GM15510 (cell line): Measurements from ENCODE around the gene UBAC1.

ENCODE experiments used
- POLR2A ChIP-seq: IDR thresholded peaks from 3 replicates; pipeline ENCODE4 v1.6.1; 2011; ENCODE audit warnings: borderline replicate concordance; ENCODE audit not compliant: insufficient read length; ENCODE audit errors: extremely low read depth

UBAC1 gene

DNA sequence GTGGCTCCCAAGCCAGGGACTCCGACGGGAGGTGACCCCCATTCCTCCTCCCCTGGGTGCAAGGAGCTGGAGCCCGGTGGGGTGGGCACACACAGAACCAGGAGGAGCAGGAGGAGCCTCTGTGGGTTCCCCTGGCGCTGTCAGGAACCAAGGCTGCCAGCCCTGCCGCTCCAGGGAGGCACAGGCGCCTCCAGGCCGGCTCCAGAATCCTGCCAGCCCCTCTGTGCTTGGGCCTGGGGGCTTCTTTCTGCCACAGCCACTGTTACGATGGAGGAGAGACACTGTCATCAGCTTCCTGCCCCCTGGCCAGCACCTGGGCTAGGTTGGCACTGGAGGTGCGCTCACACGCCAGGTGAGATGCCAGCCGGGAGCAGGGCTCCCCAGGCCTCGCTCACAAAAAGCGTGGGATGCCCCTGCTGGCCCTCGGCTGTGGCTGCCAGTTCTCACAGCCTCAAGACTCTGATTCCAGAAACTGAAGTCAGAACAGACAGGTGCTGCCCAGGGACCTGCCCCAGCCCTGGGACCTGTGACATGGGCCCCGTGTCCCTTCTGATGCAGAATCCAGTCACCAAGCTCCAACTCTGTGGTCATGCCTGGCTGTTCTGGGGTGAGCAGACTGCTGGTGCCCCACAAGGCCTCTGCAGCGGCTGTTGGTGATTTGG is 37.4 kb upstream of the UBAC1 start:
- no peak for TF ChIP-seq POLR2A

DNA sequence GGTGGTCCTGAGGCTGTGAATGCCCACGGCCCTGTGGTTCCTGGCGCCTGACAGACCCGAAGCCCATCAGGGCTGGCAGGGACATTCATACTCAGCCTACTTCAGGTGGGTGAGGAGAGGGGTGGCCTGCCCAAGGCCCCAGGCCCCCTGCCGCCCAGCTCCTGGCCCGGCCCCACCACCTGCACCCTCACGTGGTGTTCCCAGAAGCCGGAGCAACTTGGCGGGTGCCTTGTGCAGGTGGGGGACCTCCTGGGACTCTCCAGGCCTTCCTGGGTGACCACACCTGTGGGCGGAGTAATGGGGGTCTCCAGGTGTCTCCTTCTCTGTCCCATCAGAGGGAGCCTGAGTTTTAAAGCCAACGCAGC is 36.8 kb upstream of the UBAC1 start:
- TF ChIP-seq POLR2A = no peak

DNA sequence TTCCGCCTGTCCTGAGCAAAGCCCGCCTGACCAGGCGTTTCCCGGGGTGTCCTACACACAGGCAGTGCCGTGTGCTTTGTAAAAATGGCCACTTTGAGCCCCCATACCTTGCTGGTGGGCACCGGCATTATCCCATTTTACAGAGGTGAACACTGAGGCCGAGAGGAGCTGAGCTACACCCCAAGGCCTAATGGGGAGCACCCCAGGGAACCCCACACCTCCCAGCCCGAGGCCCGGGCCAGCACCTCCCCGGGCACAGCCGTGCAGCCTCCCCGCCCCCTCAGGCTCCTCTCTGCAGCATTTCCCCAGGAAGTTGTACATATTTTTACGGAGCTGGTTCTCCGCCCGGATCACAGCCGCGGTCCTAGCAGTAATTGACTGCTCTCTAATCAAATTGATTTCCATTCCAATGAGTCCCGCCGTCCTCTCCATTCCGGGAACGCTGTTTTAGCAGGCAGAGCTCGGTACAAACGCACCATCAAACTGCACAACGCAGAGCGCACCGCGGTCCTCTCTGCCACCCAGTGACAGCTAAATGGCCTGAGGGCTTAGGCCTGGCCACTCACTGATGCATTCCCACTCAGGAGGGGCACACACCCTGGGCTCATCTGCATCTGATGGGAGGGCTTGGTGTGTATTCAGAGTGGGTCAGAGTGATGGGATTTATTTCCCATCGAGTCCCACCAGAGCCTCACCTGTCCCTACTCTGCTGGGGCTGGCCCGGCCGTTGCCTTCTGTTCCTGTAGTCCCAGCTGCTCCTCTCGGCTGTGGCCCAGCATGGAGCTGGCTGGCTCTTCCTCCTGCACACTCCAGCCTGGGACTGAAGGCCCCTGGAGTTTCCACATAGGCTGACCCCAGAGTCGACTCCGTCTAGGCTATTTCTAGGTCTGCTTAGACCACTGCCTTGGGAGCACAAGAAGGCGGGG is 36.2 kb upstream of the UBAC1 start:
- no peak for TF ChIP-seq POLR2A

DNA sequence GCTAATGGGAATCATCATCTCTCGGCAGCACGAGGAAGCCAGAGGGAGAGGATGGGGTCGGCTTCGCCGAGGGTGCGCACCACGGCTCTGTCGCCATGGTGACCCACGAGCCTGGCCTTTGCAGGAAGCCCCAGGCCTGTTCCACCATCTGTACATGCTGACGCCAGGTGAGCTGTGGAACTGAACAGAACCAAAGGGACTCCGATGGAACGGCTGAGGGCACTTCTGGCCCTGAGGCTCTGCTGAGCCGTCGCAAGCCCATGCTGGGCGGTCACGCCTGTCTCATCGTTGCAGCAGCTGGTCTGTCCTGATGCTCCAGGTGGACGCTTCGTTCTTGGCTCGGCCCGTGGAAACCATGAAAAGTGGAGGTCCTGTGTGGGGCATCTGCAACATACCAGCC is 34.6 kb upstream of the UBAC1 start:
- TF ChIP-seq POLR2A = no peak

DNA sequence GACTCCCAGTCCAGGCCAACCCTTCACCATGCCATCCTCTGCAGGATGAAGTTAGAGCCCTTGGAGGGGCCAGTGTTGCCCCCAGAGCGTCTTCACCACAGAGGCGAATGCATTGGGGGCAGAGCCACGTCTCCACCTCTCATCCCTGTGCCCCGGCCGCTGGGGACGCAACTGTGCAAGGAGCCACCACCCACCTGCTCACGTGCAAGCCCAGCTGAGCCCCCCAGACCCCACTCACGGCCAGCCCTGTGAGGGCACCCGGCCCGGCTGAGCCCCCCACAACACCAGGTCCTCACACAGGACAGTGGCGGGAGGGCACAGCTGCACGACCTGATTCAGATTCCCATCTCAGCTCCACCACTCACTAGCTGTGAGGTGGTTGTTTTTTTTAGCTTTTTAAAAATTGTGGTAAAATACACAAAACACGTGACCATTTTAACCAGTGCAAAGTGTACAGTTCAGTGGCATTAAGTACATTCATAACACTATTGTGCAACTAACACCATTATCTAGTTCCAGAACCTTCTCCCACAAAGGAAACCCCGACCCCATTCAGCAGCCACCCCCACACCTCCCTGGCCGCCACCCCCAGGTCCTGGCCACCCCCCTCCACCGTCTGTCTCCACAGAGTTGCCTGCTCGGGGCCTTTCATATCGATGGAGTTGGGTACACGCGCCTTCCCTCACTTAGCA is 33.5 kb upstream of the UBAC1 start:
- no peak for TF ChIP-seq POLR2A

DNA sequence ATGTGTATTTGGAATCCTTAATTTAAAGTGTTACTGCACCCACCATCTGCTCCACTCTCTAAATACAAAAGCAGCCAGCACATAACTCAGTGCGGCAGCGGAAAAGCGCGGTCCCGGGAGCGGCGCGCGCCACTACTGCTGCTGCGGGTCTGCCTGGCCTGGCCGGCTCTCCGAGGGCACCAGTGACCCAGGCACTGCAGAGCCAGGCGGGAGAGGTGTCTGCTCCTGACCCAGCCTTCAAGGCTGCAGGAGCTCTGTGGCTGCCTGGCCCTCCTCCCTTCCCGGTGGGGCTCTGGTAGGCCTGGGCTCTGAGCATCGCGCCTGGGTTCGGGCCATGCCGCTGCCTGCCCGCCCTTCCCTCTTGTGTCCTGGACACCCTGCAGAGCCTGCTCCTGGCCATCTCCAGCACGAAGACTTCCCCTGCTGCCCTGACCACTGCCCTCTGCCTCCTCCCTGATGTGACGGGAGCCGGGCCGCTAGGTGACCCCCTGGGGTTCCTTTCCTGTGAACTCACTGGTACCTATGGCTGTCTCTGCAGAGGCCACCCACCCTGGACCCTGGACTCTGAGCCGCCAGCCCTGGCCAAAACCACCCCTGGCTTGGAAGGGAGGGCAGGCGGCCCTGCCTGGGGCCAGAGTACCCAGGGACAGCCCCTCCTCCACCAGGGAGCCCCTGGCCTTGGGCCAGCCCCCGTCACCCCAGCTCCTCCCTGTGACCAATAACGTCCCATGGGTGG is 32.8 kb upstream of the UBAC1 start:
- no peak for TF ChIP-seq POLR2A

DNA sequence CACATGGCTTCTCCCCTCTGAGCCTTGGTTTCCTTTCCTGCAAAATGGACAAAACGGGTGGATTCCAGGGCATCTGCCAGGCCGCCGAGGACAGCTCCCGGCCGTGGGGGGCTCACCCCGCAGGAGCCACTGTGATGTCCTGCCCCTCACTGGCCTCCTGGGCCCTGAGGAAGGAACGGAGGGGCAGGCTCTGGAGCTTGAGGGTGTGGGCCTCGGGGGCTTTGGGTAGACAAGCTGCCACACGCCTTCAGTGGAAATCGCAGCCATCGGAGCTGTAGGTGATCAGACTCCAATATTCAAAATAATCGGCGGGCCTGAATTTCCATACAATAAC is 32.2 kb upstream of the UBAC1 start:
- TF ChIP-seq POLR2A = no peak

DNA sequence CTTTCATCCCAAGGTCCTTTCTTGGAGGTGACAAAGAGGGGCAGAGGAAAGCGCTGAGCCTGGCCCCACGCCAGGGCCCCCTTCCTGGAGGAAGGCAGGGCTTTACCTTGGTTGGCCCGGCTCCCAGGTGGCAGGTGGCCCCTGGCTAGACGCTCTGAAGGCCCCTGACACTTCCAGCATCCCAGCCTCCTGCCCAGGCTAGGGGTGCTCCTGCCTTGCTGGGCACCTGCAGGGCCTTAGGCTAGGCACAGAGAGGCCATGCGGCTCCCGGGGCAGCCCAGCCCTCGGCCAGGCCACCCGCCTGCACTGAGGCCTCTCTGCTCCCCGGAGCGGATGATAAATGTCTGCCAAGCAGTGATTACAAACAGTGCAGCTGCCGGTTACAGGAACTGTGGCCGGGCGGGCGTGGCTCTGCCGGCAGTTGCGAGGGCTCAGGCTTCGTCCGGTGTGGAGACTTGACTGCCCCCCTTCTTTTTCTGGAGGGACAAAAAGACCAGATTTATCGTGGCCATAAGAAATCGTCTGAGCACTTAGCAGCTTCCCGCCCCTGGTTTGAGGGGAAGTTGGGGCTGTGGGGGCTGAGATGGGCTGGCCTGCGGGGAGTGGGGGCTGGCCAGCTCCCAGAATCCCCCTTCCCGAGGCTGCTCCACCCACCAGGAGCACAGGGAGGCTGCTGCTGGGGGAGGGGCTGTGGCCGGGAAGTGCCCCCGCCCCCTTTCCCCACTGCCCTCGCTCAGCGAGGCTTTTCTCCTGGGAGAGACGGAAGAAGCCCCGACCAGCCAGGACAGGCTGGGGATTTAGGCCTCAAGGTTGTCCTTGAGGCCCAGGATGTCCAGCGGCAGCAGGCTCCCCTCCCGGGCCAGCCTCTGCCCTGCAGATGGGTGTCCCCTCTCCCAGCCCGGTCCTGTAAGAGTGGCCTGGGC is 31.6 kb upstream of the UBAC1 start:
- no peak for TF ChIP-seq POLR2A

DNA sequence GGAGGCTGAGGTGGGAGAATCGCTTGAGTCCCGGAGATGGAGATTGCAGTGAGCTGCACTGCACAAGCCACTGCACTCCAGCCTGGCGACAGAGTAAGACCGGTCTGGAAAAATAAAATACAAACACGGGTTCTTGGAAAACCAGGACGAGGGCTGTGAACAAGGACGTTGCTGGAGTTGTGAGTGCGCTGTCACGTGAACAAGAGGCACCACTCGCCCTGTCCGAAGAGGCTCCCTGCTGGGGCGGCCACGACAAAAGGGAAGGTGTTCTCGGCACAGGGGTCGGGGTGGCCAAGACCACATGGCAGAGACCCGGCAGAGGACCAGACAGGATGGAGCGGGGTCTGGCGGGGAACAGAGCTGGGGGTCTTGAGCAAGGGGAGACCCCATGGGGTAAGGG is 30.6 kb upstream of the UBAC1 start:
- no peak for TF ChIP-seq POLR2A

DNA sequence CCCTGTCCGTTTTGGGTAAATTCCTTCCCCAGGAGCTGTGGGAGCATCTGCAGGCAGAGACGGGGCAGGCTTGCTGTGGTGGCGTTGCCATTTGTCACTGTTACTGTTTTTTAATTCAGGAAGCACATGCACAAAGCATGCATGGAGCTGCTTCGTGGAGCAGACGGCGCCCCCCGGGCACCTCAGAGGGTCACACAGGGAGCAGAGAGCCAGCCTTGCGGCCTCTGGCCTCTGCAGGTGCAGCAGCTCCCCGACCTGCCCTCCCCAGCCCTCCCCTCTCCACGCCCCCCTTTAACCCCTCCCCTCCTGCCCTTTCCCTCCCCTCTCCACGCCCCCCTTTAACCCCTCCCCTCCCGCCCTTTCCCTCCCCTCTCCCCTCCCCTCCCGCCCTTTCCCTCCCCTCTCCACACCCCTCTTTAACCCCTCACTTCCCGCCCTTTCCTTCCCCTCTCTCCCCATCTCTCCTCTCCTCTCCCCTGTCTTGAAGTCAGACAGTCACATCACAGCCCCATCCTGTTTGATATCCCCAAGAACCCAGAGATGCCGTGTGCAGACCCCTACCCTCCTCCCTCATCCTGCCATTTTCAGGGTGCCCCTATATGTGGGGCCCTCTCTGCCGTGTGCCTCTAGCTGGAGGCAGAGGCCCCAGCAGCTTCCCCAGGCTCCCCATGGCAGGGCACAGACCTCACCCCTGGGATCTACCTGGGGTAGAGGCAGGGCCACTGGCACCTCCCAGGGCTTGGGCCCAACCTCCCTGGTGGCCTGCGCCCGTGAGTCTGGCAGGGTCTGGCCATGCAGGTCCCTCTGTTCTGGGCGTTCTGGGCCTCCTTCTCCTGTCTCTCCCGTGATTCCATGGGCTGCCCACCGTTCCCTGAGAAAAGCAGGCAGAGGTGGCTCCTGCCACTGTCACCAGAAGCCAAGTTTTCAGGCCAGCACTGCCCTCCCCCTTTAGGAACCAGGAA is 29.6 kb upstream of the UBAC1 start:
- TF ChIP-seq POLR2A = no peak

DNA sequence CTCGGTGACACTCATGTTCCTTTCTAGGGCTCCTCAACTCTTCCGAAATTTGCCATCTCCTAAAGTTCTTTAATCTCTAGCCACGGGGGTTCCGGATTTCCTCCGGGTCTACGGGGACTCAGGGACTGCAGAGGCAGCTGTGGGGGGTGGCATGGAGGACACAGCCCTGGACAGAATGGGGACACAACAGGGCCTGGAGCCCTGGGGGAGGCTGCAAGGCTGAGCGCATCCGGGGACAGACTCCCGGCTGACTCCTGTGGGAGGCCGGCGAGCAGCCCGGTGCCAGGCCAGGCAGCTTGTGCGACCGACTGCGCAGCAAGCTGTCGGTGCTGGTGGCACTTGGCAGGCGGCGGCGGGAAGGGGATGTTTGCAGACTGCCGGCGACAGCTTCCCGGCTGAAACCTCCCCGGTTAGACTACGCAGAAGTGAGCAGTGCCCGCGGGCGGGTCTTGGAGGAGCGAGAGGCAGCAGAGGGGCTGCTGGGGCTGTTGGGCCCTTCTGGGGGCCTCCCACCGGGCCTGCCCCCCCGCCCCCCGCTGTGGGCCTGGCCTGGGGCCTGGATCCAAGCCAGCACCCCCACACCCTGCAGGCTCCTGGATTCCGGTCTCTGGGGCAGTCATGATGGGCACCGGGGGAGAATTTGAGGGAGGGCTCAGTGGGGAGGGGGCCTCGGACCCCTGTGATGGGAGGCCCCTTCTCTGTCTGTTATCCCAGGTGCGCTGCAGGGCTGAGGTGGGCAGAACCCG is 28.7 kb upstream of the UBAC1 start:
- no peak for TF ChIP-seq POLR2A

DNA sequence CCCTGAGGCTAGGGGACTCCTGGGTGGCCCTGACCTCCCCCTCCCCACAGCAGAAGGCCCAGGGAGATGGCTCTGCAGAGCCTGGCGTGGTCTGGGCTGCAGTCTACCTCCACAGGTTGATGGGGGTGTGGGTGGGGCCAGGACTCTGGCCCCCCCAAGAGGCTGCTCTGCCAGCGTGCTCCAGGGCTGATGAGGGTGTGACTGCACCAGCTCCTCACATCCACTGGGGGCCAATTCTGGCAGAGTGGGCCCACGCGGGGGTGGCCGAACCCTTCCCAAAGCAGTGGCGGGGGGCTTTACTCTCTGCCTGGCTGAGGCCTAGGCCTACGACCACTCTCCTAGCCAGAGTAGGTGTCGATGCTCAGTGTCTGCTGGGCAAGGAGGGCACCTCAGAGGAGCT is 28.0 kb upstream of the UBAC1 start:
- TF ChIP-seq POLR2A = no peak
